H54 (cell line): ENCODE data around the gene WBP4.
"Not testable (repeated sequence)": the region's sequence is repeated elsewhere in the genome, so short reads cannot be mapped to it uniquely, and the experiment has no call there.

Source experiments
- DNase-seq: peaks from one replicate; pipeline ENCODE4 v3.0.0; 2011; ENCODE audit warnings: low spot score, mixed read lengths; ENCODE audit not compliant: insufficient read length
- FAIRE-seq: peaks from 3 replicates; lab custom pipeline; 2011; peaks lifted over from hg19 to GRCh38; lab: Jason Lieb, UNC
- POLR2A ChIP-seq: IDR thresholded peaks from 2 replicates; pipeline ENCODE4 v1.6.1; 2011; ENCODE audit warnings: low read depth, mild to moderate bottlenecking, low read length

The WBP4 gene

GRCh38 chr13:41085961-41086585 lies 24.8 kb downstream of the WBP4 start:
- no peak for TF ChIP-seq POLR2A
- FAIRE-seq (no peak), DNase-seq (no peak)

DNA sequence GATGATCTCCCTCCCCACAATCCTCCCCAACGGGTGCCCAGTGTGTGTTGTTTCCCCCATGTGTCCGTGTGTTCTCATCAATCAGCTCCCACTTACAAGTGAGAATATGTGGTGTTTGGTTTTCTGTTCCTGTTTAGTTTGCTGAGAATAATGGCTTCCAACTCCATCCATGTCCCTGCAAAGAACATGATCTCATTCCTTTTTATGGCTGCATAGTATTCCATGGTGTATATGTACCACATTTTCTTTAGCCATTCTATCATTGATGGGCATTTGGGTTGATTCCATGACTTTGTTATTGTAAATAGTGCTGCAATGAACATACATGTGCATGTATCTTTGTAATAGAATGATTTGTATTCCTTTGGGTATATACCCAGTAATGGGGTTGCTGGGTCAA lies 34.4 kb downstream of the WBP4 start:
- DNase-seq, FAIRE-seq: not testable (repeated sequence)

DNA sequence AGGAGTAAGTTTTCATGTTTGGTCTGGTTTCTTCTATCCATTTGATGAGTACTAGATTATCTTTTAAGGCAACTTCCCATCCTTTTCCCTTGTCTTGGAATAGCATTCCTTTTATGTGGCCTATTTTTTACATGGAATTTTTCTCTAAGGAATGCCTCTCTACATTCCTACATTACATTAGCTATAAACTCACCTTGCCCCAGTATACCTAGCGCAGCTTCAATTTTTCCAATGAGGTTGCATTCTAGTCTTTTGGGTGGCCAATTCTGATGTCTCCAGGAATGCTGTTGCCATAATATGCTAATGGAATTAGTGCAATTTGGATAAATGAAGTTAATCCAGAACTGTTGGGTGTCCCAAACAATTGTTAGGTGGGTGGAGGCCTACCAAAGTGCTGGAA lies 37.5 kb downstream of the WBP4 start:
- no peak for FAIRE-seq
- no peak for DNase-seq
- TF ChIP-seq POLR2A = no peak

GRCh38 chr13:41099986-41100385 lies 38.7 kb downstream of the WBP4 start:
- FAIRE-seq = no peak
- no peak for DNase-seq
- no peak for TF ChIP-seq POLR2A

DNA sequence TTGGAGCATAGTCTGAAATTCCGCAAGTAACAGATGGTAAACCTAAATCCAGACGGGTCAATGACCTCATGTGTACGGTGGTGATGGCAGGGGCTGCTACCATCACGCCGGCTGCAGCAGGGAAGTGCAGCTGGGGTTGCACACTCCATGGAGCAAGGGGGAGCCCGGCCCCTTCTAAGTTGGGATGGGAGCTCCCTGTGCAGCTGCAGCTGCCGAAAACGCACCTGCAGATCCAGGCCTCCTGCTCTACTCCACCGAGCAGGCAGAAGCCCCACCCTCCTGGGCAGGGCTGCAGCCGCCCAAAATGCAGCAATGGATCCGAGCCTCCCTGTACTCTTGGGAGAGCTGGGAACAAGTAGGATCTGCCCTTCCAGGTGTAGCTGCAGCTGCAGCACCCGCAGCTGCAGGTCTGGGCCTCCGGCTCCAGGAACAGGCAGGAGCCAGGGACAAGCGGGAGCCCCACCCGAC lies 45.8 kb downstream of the WBP4 start:
- no peak for FAIRE-seq
- no peak for TF ChIP-seq POLR2A

DNA sequence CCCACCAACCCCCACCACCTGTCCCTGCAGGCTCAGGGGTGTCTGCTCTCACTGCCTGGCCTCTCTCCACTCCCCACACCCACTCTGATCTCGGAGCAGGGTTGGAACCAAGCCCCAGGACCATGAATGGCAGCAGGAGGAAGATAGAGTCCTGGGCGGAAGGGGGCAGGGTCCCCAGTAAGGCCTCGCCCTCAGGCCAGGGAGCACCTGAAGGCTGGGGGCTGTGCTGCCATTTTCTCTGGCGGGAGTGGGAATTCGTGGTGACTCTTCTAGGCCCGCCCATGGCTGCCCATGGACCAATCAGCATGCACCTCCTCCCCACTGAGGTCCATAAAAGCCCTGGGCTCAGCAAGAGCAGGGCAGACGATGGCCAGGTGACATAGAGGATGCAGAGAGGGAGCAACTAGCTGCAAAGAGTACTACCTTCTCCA lies 46.3 kb downstream of the WBP4 start:
- TF ChIP-seq POLR2A = no peak

More for the DNA sequence above, 45.8 kb downstream of the WBP4 start:
- no peak for DNase-seq

GRCh38 chr13:41111454-41111853 lies 50.1 kb downstream of the WBP4 start:
- DNase-seq (no peak), FAIRE-seq (no peak)
- TF ChIP-seq POLR2A = no peak

More for the DNA sequence above, 46.3 kb downstream of the WBP4 start:
- FAIRE-seq (no peak), DNase-seq (no peak)

DNA sequence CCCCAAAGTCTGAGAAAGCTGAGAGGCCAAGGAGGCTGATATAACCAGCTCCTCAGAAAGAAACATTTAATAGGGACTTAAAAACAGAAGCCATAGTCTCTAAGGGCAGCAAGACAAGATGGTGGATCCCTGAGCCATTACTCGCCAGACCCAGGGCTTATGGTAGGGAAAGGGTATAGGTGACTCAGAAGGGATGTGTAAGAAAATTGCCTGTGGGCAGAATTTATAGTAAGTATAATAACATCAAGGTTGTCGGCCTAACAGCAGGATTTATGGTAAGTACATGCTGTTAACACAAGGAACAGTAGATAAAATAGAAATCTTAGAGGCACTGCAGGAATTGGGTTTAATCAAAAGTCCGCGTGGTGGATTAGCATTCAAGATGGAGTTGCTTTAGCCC lies 56.6 kb downstream of the WBP4 start:
- DNase-seq = no peak
- no peak for TF ChIP-seq POLR2A
- FAIRE-seq = no peak

- DNase-seq = no peak
- no peak for FAIRE-seq
- TF ChIP-seq POLR2A = no peak
Observed at GRCh38 chr13:41122838-41123237, 61.5 kb downstream of the WBP4 start.

DNA sequence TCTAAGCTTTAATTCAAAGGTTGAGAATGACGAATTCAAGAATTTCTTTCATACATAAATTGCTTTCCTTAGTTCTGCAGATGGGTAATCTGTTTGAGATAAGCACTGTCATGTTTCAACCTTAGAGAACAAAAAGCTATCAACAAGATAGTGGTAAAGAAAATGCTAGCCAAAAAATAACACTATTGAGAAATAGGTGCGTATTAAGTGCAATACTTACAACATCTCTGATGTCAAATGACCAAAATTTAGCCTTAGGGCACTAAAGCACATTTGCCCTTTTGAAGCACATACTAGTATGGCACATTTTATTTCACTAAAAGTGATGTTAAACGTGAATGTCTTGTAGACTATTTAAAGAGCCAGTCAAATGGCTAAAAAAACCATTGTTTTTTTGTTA lies 66.4 kb downstream of the WBP4 start:
- no peak for TF ChIP-seq POLR2A
- no peak for FAIRE-seq
- no peak for DNase-seq

DNA sequence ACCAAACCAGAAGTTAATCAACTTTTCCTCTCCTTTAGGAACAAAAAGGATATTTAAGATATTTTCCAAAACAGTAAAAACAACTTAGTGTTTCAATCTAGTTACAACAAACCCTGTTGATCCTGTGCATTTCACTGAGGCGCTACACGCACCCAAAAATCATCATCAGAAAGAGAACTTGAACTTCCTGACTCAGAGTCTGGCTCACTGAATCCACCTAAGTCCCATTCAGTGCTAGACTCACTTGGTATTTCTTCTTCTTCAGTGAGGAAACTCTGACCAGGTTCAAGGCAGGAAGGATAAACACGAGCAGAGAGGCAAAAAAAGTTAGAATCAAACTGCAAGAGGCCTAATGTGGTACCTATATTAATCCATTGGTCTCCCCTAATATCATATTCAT lies 69.0 kb downstream of the WBP4 start:
- FAIRE-seq (no peak), DNase-seq (no peak)
- no peak for TF ChIP-seq POLR2A

GRCh38 chr13:41131189-41131588 lies 69.9 kb downstream of the WBP4 start:
- DNase-seq, FAIRE-seq: not testable (repeated sequence)

GRCh38 chr13:41131660-41132511 lies 70.6 kb downstream of the WBP4 start:
- not testable (repeated sequence) for FAIRE-seq, DNase-seq

DNA sequence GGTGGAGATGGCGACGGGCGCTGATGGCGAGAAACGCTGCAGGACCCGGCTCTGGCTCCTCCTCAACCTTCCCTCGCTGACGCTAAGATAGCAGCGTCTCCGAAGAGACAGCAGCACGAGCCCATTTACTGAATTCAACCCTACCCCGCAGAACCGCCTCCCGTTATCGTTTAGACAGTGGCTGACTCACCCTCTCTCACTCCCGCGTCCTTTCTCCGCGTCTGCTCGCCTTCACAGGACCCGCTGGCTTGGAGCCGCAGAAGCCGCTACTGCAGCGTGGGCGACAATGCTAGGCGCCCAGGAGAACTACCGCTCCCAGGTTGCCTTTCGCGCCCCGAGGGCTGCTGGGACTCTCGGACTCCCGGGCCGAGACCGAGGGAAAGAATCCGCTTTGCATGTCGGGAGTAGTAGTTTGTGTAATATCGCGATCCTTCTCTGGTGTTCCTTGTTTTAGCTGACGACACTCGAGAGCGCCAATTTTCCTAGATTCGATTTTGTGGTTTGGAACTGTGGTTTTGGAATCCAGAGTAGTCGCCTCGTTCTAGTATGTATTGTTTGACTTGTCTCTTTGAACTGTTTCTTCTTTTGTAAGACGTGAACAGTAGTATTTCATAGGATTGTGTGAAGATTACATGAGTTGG lies 71.3 kb downstream of the WBP4 start, which contains the start of gene KBTBD6:
Gene KBTBD6 (minus strand): TSS at position 291 of the 641 bp plus-strand sequence. CDS start 291 bp downstream, outside the sequence.
- FAIRE-seq (peak; percentile 77), DNase-seq (peak; percentile 58)
- peak; percentile 71 for TF ChIP-seq POLR2A
